ENCODE results near the gene RAB1B. TPM values are rescaled to one million over a fixed set of nuclear protein-coding genes. Genes with fewer than 3 reads are reported as not detected.

The RAB1B gene
- total and polyA plus RNA-seq, 10 of the 15 experiments (the other 5 are each of a cell fraction or from before 2014, with no cell fraction given): 10.4 to 193 (median 96.9) TPM

- ChIA-PET POLR2A (no interaction called here), RAD21 (ENCODE audit: unreplicated experiment) (no interaction called here), SMC1A (ENCODE audit: uncharacterized antibody, unreplicated experiment) (interaction anchor here (0.8 to 1.4 kb wide), 2 partner anchors 57 to 64 kb away, joined by 3 read pairs; partner anchors contain the start of gene YIF1A), CTCF (interaction anchor here (1.0 to 2.3 kb wide), 5 partner anchors 34 to 161 kb away, joined by 3 to 7 read pairs (median 5); no protein-coding TSS in a partner anchor)
- Histone ChIP-seq H3K9me3 (replicated peaks; ENCODE audit: control insufficient read depth, insufficient read depth, low read length) (no peaks in the 10 kb centered on the region), H2AFZ (ENCODE audit: control insufficient read depth, low read depth, low read length) (no peak overlapping the region), H3K4me2 (ENCODE audit: control insufficient read depth, insufficient read depth) (no peak overlapping the region), H4K20me1 (ENCODE audit: control insufficient read depth, insufficient read depth) (no peaks in the 10 kb centered on the region), H3K27ac (ENCODE audit: control insufficient read depth, insufficient read depth) (no peak overlapping the region), H3K79me2 (ENCODE audit: control insufficient read depth, insufficient read depth, low read length) (no peaks in the 10 kb centered on the region), H3K36me3 (ENCODE audit: control insufficient read depth in 2 of 2, insufficient read depth in 2 of 2, low read length in 1 of 2) (peaks cover 9 to 38% of the 10 kb centered on the region in 2 experiments; a peak in 3 of 4 replicates), H3K4me3 (no peak overlapping the region), H3K27me3 (replicated peaks in 1 of 2; ENCODE audit: control insufficient read depth in 2 of 2, insufficient read depth in 2 of 2, low read length in 1 of 2) (no peaks in the 10 kb centered on the region), H3K4me1 (ENCODE audit: control insufficient read depth, insufficient read depth, low read length) (peaks cover 17% of the 10 kb centered on the region), H3K9ac (ENCODE audit: control insufficient read depth, insufficient read depth, low read length) (no peak overlapping the region)
- DNase-seq (ENCODE audit: low read depth, low spot score) (no peak), ATAC-seq (no peak), FAIRE-seq (no peak)
- in situ Hi-C loops (cut with MboI) (no loop called here), intact Hi-C loops (cut with micrococcal nuclease; ENCODE audit: unreplicated experiment) (no loop called here)
- TF ChIP-seq WRNIP1 (IDR thresholded peaks at IDR 0.05; ENCODE audit: borderline replicate concordance, low read depth, low read length) (no peak), RAD21 (IDR thresholded peaks at IDR 0.05; ENCODE audit: insufficient read depth, low read depth, low read length) (no peak), YY1 (IDR thresholded peaks at IDR 0.05; ENCODE audit: low read depth, low read length) (no peak), FOXK2 (IDR thresholded peaks at IDR 0.05) (no peak), POLR2AphosphoS2 (IDR thresholded peaks at IDR 0.05; ENCODE audit: low read depth, low read length) (no peak), CEBPB (IDR thresholded peaks at IDR 0.05; ENCODE audit: borderline replicate concordance in 1 of 2, low read depth in 2 of 2, low read length in 2 of 2) (no peak)
- 97% methylated on average over 2 of the region's 2 CpGs for WGBS (ENCODE audit: insufficient coverage, insufficient replicate concordance, low lambda C conversion rate, missing lambda C conversion rate)
- BruUV-seq (replicated peaks): no TSS peak
Observed at GRCh38 chr11:66225066-66225465, 43.4 kb upstream of the RAB1B start.

- DNase-seq (ENCODE audit: low read depth, low spot score): no peak
- ChIA-PET SMC1A (ENCODE audit: uncharacterized antibody, unreplicated experiment) (interaction anchor here (0.5 to 1.1 kb wide), 3 partner anchors 11 to 89 kb away, joined by 3 read pairs; partner anchors contain the start of gene YIF1A), POLR2A (no interaction called here), RAD21 (ENCODE audit: unreplicated experiment) (no interaction called here), CTCF (interaction anchor here (1.0 to 2.3 kb wide), 4 partner anchors 42 to 160 kb away, joined by 3 to 7 read pairs (median 5); no protein-coding TSS in a partner anchor)
- no peak overlapping the region for H2AFZ ChIP-seq (ENCODE audit: control insufficient read depth, low read depth, low read length)
- H3K9ac ChIP-seq (ENCODE audit: control insufficient read depth, insufficient read depth, low read length): no peak overlapping the region
- H4K20me1 ChIP-seq (ENCODE audit: control insufficient read depth, insufficient read depth): no peaks in the 10 kb centered on the region
- no peak for TF ChIP-seq NR2F1 (conservative IDR thresholded peaks at IDR 0.05)
- no TSS peak for BruUV-seq (replicated peaks)
- no peaks in the 10 kb centered on the region for H3K9me3 ChIP-seq (replicated peaks; ENCODE audit: control insufficient read depth, insufficient read depth, low read length)
- no peak overlapping the region for H3K4me3 ChIP-seq
- intact Hi-C loops (cut with micrococcal nuclease; ENCODE audit: unreplicated experiment): no loop called here
- in situ Hi-C loops (cut with MboI): no loop called here
- no peak for ATAC-seq
- no peak overlapping the region for H3K4me2 ChIP-seq (ENCODE audit: control insufficient read depth, insufficient read depth)
- H3K4me1 ChIP-seq (ENCODE audit: control insufficient read depth, insufficient read depth, low read length): peaks cover 14% of the 10 kb centered on the region
- H3K36me3 ChIP-seq (ENCODE audit: control insufficient read depth in 2 of 2, insufficient read depth in 2 of 2, low read length in 1 of 2): peaks cover 1 to 34% of the 10 kb centered on the region in 2 experiments; a peak in 3 of 4 replicates
- no peak overlapping the region for H3K27ac ChIP-seq (ENCODE audit: control insufficient read depth, insufficient read depth)
- H3K27me3 ChIP-seq (replicated peaks in 1 of 2; ENCODE audit: control insufficient read depth in 2 of 2, insufficient read depth in 2 of 2, low read length in 1 of 2): no peaks in the 10 kb centered on the region
- FAIRE-seq: no peak
- no peaks in the 10 kb centered on the region for H3K79me2 ChIP-seq (ENCODE audit: control insufficient read depth, insufficient read depth, low read length)
Observed at GRCh38 chr11:66226101-66226500, 42.3 kb upstream of the RAB1B start.
